Spinal cord (tissue), 10 donors: ENCODE data around the gene RIMBP2. TPM values are rescaled to one million over a fixed set of nuclear protein-coding genes. Genes with fewer than 3 reads are reported as not detected.
A peak's percentile ranks its signal among the peaks of the same experiment; 100 is the strongest.
"Not testable (repeated sequence)": the region's sequence is repeated elsewhere in the genome, so short reads cannot be mapped to it uniquely, and the experiment has no call there.

Source experiments
- DNase-seq, 6 donors: peaks; one replicate each; pipeline versions ENCODE4 v3.0.0 to v3.0.0-alpha.2; 2013 to 2015; ENCODE audit warnings: low spot score in 6 of 6, low read depth in 4 of 6
- H3K27ac ChIP-seq: one replicate; pipeline ENCODE4 v1.5.1; 2013; ENCODE audit warnings: low read depth, low read length, control low read depth
- H3K27me3 ChIP-seq: one replicate; pipeline ENCODE4 v1.6.1; 2013; ENCODE audit warnings: low read length; ENCODE audit not compliant: control insufficient read depth, insufficient read depth
- H3K36me3 ChIP-seq: one replicate; pipeline ENCODE4 v1.6.1; 2013; ENCODE audit warnings: low read length; ENCODE audit not compliant: control insufficient read depth, insufficient read depth
- H3K4me1 ChIP-seq: one replicate; pipeline ENCODE4 v1.6.1; 2013; ENCODE audit warnings: low read length; ENCODE audit not compliant: control insufficient read depth, insufficient read depth
- H3K4me3 ChIP-seq: one replicate; pipeline ENCODE4 v1.5.1; 2013; ENCODE audit warnings: low read depth, low read length, control low read depth
- H3K9me3 ChIP-seq: one replicate; pipeline ENCODE4 v1.6.1; 2013; ENCODE audit warnings: low read length; ENCODE audit not compliant: control insufficient read depth, insufficient read depth
- WGBS: methylation state at CpG from one replicate; pipeline ENCODE4 v1.1.5; 2013; ENCODE audit warnings: missing lambda C conversion rate; ENCODE audit not compliant: insufficient coverage; 5-methylcytosine and 5-hydroxymethylcytosine counted together
- polyA plus RNA-seq, 2 donors: library from polyadenylated mRNA; unstranded; fragments of 120-200 nt; gene quantifications; one replicate each; pipeline ENCODE4 v1.2.1, GENCODE V29; 2013; ENCODE audit not compliant: insufficient read length in 2 of 2
- total RNA-seq, 2 donors: library from RNA; depleted of rRNA in 1 of 2; stranded (reverse); fragments of 120-200 nt in 1 of 2; fragments of >200 nt in 1 of 2; gene quantifications; one replicate each; pipeline versions ENCODE4 v1.2.3 to v1.2.4, GENCODE V29; 2013 to 2014
- donor health status: healthy.

RIMBP2 gene
- total and polyA plus RNA-seq, 4 donors = 11.4 to 37.3 (median 27.5) TPM

GRCh38 chr12:130698106-130698505 lies 18.0 kb downstream of the RIMBP2 start:
- Histone ChIP-seq H3K4me3 (no peak overlapping the region), H3K36me3 (peaks cover 5% of the 10 kb centered on the region), H3K4me1 (no peaks in the 10 kb centered on the region), H3K27ac (no peak overlapping the region), H3K27me3 (no peaks in the 10 kb centered on the region), H3K9me3 (no peaks in the 10 kb centered on the region)
- DNase-seq = no peak
- WGBS = 96% methylated on average over 7 of the region's 8 CpGs

DNA sequence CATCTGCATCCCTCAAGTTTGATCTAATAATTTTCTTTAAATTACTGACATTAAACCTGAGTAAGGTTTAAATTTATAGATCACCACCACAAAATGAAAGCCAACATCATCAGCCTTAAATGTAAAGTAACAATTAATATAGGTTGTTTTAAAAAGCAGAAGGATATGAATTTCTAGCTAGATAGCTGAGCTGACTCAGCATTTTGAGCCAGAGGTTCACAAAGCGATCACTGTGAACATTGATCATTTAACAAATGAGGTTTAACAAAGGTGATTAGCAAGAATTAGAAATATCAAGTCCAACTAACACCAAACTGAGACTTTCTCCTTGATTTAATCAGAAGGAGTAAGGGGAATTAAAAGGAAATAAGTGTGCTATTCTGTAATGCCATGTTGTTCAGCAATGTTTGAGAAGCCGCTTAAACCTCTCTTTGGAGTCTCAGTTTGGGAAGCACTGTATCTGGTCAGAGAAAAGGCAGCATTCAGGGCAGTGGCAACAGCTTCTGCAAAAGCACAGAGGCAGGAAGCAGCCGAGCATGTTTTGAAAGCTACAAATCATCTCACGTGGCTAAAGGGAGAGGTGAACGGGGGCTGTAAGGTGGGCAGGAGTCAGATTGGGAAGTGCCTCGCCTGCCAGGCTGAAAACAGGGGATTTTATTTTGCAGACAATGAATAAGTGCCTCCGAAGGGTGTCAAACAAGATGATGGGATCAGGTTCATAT lies 19.6 kb downstream of the RIMBP2 start:
- H3K27ac ChIP-seq = no peak overlapping the region
- H3K4me3 ChIP-seq = no peak overlapping the region
- H3K36me3 ChIP-seq = peaks cover 3% of the 10 kb centered on the region
- 64% methylated on average over 6 of the region's 7 CpGs for WGBS
- H3K9me3 ChIP-seq = no peaks in the 10 kb centered on the region
- peaks cover 6% of the 10 kb centered on the region for H3K4me1 ChIP-seq
- no peak for DNase-seq
- H3K27me3 ChIP-seq = no peaks in the 10 kb centered on the region

GRCh38 chr12:130695061-130695460 lies 21.0 kb downstream of the RIMBP2 start:
- WGBS = 85% methylated on average over 5 of the region's 6 CpGs
- Histone ChIP-seq H3K36me3 (peaks cover 3% of the 10 kb centered on the region), H3K4me1 (peaks cover 10% of the 10 kb centered on the region), H3K27ac (no peak overlapping the region), H3K4me3 (no peak overlapping the region), H3K27me3 (no peaks in the 10 kb centered on the region), H3K9me3 (no peaks in the 10 kb centered on the region)
- DNase-seq = no peak

- Histone ChIP-seq H3K9me3 (no peaks in the 10 kb centered on the region), H3K27ac (no peak overlapping the region), H3K4me1 (peaks cover 46% of the 10 kb centered on the region), H3K36me3 (peaks cover 11% of the 10 kb centered on the region), H3K27me3 (no peaks in the 10 kb centered on the region), H3K4me3 (no peak overlapping the region)
- no peak for DNase-seq
- WGBS = 86% methylated on average over 22 of the region's 24 CpGs
Observed at GRCh38 chr12:130689408-130690405, 26.4 kb downstream of the RIMBP2 start.

DNA sequence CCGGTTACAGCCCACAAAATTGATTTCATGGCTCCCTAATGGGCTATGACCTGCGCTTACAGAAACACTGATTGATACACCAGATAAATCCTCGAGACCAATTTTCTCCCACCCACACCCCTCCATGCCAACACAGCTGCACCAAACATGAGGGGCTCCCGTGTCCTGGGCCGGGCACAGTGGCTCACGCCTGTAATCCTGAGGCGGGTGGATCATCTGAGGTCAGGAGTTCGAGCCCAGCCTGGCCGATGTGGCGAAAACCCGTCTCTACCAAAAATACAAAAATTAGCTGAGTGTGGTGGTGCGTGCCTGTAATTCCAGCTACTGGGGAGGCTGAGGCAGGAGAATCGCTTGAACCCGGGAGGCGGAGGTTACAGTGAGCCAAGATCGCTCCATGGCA lies 27.1 kb downstream of the RIMBP2 start:
- DNase-seq = peak in 1 of 6 donors; percentile 49
- WGBS = 69% methylated on average over 6 of the region's 16 CpGs
- not testable (repeated sequence) for H3K9me3 ChIP-seq, H3K27me3 ChIP-seq, H3K4me3 ChIP-seq, H3K36me3 ChIP-seq, H3K27ac ChIP-seq
- H3K4me1 ChIP-seq = peaks cover 46% of the 10 kb centered on the region

- H3K4me1 ChIP-seq = peaks cover 46% of the 10 kb centered on the region
- no peak overlapping the region for H3K27ac ChIP-seq
- H3K9me3 ChIP-seq = no peaks in the 10 kb centered on the region
- H3K36me3 ChIP-seq = peaks cover 8% of the 10 kb centered on the region
- no peak overlapping the region for H3K4me3 ChIP-seq
- H3K27me3 ChIP-seq = no peaks in the 10 kb centered on the region
- peak in 3 of 6 donors; percentile 26 to 91 (median 48) for DNase-seq
- WGBS = 69% methylated on average over 14 of the region's 20 CpGs
Observed at GRCh38 chr12:130687796-130688778, 28.0 kb downstream of the RIMBP2 start.

DNA sequence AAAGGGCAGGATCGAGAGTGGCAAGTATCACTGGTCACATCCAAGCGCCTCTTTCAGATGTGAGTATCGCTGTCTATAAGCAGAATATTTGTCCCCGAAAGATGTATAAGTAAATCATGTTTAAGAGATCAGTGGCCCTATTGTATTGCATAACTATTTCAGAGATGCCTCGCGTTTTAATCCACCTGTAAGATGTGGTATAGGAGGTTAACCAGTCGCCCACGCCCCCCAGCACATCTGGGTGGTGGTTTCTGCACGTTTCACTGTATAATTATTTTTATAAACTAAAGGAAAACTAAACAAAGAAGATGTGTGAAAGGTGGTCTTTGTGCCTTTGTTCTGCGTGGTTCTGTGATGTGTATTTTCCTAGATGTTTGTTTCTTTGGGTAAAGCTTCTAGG lies 28.9 kb downstream of the RIMBP2 start:
- Histone ChIP-seq H3K9me3 (no peaks in the 10 kb centered on the region), H3K27ac (no peak overlapping the region), H3K4me1 (peaks cover 46% of the 10 kb centered on the region), H3K4me3 (no peak overlapping the region), H3K36me3 (peaks cover 8% of the 10 kb centered on the region), H3K27me3 (no peaks in the 10 kb centered on the region)
- no peak for DNase-seq
- WGBS = 78% methylated on average over 3 of the region's 10 CpGs

GRCh38 chr12:130686511-130686991 lies 29.5 kb downstream of the RIMBP2 start:
- peaks cover 41% of the 10 kb centered on the region for H3K4me1 ChIP-seq
- H3K27ac ChIP-seq = no peak overlapping the region
- no peaks in the 10 kb centered on the region for H3K9me3 ChIP-seq
- peaks cover 8% of the 10 kb centered on the region for H3K36me3 ChIP-seq
- peak in 2 of 6 donors; percentile 85 to 94 for DNase-seq
- no peak overlapping the region for H3K4me3 ChIP-seq
- H3K27me3 ChIP-seq = no peaks in the 10 kb centered on the region
- 30% methylated on average over 30 of the region's 32 CpGs for WGBS

- 77% methylated on average over 15 of the region's 15 CpGs for WGBS
- no peak overlapping the region for H3K4me3 ChIP-seq
- H3K9me3 ChIP-seq = no peaks in the 10 kb centered on the region
- no peak overlapping the region for H3K27ac ChIP-seq
- H3K4me1 ChIP-seq = peaks cover 38% of the 10 kb centered on the region
- H3K27me3 ChIP-seq = no peaks in the 10 kb centered on the region
- H3K36me3 ChIP-seq = peaks cover 8% of the 10 kb centered on the region
- peak in 1 of 6 donors; percentile 19 for DNase-seq
Observed at GRCh38 chr12:130685850-130686249, 30.2 kb downstream of the RIMBP2 start.
